ENCODE measurements around the gene FOS.

DNA sequence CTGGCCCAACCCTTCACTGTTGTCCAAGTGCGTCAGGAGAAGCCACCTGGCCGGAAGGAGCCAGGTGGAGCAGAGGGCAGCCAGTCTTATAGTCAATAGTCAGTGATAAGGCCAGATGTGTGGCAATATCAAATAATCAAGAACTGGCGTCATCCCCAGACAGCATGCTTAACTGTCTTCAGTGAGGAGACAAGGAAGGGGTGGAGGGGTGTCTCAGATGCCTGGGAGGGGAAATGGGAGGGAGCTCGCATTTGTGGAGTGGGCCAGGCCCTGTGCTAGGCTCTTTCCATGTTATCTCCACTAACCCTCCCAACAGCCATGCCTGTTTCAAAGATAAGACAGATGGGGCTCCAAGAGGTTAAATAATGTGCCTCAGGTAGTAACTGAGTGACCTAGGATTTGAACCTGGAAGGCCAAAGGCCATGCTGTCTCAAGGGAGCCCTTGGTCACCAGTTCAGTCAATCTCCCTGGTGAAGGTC lies 48.9 kb upstream of the FOS start:
- TF ChIP-seq ZNF671 (CRISPR knock-in tag; IDR thresholded peaks at IDR 0.05) (no peak), HMGA2 (CRISPR knock-in tag; IDR thresholded peaks at IDR 0.05) (no peak), NR2C2 (CRISPR knock-in tag; IDR thresholded peaks at IDR 0.05) (no peak)
- TF ChIP-seq, protein P1, sequence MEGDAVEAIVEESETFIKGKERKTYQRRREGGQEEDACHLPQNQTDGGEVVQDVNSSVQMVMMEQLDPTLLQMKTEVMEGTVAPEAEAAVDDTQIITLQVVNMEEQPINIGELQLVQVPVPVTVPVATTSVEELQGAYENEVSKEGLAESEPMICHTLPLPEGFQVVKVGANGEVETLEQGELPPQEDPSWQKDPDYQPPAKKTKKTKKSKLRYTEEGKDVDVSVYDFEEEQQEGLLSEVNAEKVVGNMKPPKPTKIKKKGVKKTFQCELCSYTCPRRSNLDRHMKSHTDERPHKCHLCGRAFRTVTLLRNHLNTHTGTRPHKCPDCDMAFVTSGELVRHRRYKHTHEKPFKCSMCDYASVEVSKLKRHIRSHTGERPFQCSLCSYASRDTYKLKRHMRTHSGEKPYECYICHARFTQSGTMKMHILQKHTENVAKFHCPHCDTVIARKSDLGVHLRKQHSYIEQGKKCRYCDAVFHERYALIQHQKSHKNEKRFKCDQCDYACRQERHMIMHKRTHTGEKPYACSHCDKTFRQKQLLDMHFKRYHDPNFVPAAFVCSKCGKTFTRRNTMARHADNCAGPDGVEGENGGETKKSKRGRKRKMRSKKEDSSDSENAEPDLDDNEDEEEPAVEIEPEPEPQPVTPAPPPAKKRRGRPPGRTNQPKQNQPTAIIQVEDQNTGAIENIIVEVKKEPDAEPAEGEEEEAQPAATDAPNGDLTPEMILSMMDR (IDR thresholded peaks at IDR 0.05) = no peak
- TF ChIP-seq, protein P2, sequence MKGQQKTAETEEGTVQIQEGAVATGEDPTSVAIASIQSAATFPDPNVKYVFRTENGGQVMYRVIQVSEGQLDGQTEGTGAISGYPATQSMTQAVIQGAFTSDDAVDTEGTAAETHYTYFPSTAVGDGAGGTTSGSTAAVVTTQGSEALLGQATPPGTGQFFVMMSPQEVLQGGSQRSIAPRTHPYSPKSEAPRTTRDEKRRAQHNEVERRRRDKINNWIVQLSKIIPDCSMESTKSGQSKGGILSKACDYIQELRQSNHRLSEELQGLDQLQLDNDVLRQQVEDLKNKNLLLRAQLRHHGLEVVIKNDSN (CRISPR knock-in tag; IDR thresholded peaks at IDR 0.05) = no peak

Data from WTC11 (cell line).